ENCODE data around the gene KRTAP4-4.
"Not testable (repeated sequence)": the region's sequence is repeated elsewhere in the genome, so short reads cannot be mapped to it uniquely, and the experiment has no call there.

KRTAP4-4 gene

GRCh38 chr17:41160648-41161047 lies at the start of gene KRTAP4-4:
KRTAP4-4 (minus strand) TSS chr17:41160748; CDS start chr17:41160691, 57 bp downstream.
- DNase-seq (ENCODE audit: low read depth, low spot score), result no peak

- no peak for DNase-seq (ENCODE audit: low read depth, low spot score)
Measured at GRCh38 chr17:41199421-41200078, 39.0 kb upstream of the KRTAP4-4 start.

DNA sequence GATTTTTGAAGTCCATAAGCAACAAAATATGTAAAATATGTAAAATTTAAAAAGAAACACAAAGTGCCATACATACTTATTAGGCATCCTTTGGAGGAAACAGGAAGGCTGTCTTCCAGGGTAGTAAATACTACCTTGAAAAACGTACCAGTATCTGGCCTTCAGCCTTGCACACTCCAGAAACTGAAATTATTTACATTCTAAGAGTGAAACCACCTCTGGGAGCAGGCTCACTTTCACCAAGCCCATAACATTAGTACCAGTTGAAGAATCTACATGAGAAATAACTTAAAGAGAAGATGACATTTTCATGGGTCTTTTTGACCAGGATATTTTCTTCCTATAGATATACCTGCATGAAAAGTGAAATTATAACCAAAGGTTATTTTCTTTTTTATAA lies 35.5 kb upstream of the KRTAP4-4 start:
- DNase-seq (ENCODE audit: low read depth, low spot score), result no peak

DNA sequence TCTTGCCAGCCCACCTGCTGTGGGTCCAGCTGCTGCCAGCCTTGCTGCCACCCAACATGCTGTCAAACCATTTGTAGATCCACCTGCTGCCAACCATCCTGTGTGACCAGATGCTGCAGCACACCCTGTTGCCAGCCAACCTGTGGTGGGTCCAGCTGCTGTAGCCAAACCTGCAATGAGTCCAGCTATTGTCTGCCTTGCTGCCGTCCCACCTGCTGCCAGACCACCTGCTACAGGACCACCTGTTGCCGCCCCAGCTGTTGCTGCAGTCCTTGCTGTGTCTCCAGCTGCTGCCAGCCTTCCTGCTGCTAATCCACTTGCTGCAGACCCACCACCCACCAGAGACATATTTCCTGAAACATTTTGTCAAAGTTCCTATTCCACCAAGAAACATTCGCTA lies 29.8 kb upstream of the KRTAP4-4 start:
- no peak for DNase-seq (ENCODE audit: low read depth, low spot score)

GRCh38 chr17:41189837-41190318 lies 29.3 kb upstream of the KRTAP4-4 start, which contains the start of gene KRTAP9-1:
KRTAP9-1 (plus strand) TSS chr17:41189887; CDS start chr17:41189887, 0 bp downstream.
- not testable (repeated sequence) for DNase-seq (ENCODE audit: low read depth, low spot score)

DNA sequence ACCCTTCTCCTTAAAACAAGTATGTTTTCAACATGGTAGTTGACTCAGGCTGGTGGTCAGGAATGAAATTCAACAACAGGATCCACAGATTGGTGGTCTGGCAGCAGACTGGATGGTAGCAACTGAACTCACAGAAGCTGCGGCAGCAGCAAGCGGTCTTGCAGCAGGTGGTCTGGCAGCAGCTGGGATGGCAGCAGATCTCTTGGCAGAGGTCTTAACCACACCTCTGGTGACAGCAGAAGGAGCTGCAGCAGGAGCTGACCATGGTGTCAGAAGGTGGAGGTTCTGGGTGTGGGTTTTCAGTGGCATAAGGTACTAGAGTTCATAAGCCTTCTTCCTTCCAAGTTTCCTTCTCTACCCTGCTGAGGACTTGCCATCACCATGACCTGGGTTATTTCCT lies 26.3 kb upstream of the KRTAP4-4 start:
- no peak for DNase-seq (ENCODE audit: low read depth, low spot score)

DNA sequence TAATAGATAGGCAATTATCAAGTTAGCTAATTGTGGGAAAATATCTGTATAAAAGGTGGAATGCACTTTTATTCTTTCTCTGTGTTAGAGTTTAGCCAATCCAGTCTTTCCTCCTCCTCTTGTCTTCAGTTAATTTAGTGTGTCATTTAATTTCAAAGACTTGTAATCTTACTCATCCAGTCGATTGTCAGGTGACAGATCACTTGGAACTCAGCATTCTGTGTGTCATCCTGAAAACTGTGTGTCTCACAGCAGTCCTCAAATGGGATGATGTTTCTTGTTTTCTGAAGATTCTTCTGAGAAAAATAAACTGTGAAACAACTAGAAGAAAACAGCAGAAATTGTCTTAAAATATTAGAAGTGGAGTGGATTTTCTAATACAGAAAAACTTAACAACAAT lies 24.5 kb upstream of the KRTAP4-4 start:
- no peak for DNase-seq (ENCODE audit: low read depth, low spot score)

DNA sequence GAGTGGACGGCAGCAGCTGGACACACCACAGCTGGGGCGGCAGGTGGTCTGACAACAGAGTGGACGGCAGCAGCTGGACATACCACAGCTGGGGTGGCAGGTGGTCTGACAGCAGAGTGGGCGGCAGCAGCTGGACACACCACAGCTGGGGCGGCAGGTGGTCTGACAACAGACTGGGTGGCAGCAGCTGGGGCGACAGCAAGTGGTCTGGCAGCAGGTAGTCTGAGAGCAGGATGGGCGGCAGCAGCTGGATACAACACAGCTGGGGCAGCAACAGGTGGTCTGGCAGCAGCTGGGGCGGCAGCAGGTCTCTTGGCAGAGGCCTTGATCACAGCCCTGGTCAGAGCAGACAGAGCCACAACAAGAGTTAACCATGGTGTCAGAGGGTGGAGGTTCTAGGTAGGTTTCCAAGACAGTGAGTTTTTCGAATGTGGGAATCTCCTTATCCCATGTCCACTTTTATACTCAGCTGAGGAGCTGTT lies 24.0 kb upstream of the KRTAP4-4 start, which contains the start of gene KRTAP4-1:
TSS of gene KRTAP4-1 (minus strand) at position 432 of the 482 bp plus-strand sequence. CDS start at position 375, 57 bp downstream.
- DNase-seq (ENCODE audit: low read depth, low spot score), result no peak

GRCh38 chr17:41178843-41179616 lies 18.5 kb upstream of the KRTAP4-4 start:
- no peak for DNase-seq (ENCODE audit: low read depth, low spot score)

DNA sequence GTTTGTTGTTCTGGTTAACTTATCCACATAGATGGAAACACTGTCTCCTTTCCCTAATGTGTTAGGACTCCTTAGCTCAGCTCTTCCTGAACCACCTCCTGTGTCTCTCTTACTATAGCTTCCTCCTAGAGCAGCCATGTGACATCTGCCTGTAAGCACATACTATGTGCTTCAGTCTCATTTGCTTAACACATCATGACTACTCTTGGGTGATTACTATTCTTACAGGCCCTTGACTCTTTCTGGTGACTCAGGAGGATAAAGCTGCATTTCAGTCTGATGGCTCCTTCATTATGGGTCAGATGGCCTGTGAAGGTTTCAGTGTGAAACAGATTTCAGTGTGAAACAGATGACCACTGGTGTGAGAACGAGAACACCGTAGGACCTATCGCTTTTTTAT lies 17.8 kb upstream of the KRTAP4-4 start:
- no peak for DNase-seq (ENCODE audit: low read depth, low spot score)

- no peak for DNase-seq (ENCODE audit: low read depth, low spot score)
Measured at GRCh38 chr17:41177727-41178271, 17.3 kb upstream of the KRTAP4-4 start, which contains the start of gene KRTAP4-2. KRTAP4-2 (minus strand) TSS chr17:41178221; CDS start chr17:41178164, 57 bp downstream.

GRCh38 chr17:41176744-41177387 lies 16.3 kb upstream of the KRTAP4-4 start:
- DNase-seq (ENCODE audit: low read depth, low spot score), result no peak

DNA sequence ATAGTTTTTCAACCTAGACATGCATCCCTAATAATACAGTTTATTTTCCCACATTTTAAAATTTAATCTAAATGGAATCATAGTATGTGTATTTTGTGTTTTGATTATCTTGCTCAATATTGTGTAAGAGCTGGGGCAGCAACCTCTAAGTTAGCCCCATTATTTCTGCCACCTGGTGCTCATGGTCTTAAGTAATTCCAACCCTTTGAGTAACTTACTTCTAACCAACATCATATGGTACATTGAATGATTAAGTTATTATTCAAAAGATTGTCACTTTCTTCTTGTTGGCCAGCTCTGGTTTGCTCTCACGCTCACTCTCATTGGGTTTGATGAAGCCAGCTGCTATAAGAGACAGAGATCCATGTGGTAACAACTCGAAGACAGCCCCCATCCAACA lies 11.3 kb upstream of the KRTAP4-4 start:
- DNase-seq (ENCODE audit: low read depth, low spot score), result no peak

GRCh38 chr17:41168121-41168520 lies 7.6 kb upstream of the KRTAP4-4 start, which contains the start of gene KRTAP4-3:
KRTAP4-3 (minus strand) TSS chr17:41168221; CDS start chr17:41168172, 49 bp downstream.
- no peak for DNase-seq (ENCODE audit: low read depth, low spot score)

GRCh38 chr17:41167561-41167960 lies 7.0 kb upstream of the KRTAP4-4 start:
- DNase-seq (ENCODE audit: low read depth, low spot score), result no peak

GRCh38 chr17:41163828-41164227 lies 3.3 kb upstream of the KRTAP4-4 start:
- no peak for DNase-seq (ENCODE audit: low read depth, low spot score)

DNA sequence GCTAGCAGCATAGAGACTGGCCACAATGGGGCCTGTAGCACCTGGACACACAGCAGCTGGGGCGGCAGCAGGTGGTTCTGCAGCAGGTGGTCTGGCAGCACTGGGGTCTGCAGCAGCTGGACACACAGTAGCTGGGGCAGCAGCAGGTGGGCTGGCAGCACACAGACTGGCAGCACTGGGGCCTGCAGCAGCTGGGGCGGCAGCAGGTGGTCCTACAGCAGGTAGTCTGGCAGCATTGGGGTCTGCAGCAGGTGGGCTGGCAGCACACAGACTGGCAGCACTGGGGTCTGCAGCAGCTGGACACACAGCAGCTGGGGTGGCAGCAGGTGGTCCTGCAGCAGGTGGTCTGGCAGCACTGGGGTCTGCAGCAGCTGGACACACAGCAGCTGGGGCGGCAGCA lies 358 bp downstream of the KRTAP4-4 start:
- not testable (repeated sequence) for DNase-seq (ENCODE audit: low read depth, low spot score)

GRCh38 chr17:41153856-41154255 lies 6.7 kb downstream of the KRTAP4-4 start:
- no peak for DNase-seq (ENCODE audit: low read depth, low spot score)

DNA sequence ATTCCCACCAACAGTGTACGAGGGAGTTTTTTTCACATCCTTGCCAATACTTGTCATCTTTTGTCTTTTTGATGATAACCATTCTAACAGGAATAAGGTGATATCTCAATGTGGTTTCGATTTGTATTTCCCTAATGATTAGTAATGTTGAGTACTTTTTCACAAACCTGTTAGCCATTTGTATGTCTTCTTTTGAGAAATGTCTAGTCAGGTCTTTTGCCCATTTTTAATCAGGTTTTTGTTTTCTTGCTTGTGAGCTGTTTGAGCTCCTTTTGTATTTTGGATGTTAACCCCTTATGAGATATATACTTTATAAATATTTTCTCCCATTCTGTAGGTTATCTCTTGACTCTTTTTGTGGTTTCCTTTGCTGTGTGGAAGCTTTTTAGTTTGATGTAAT lies 9.0 kb downstream of the KRTAP4-4 start:
- no peak for DNase-seq (ENCODE audit: low read depth, low spot score)

GRCh38 chr17:41150026-41150425 lies 10.5 kb downstream of the KRTAP4-4 start:
- no peak for DNase-seq (ENCODE audit: low read depth, low spot score)

DNA sequence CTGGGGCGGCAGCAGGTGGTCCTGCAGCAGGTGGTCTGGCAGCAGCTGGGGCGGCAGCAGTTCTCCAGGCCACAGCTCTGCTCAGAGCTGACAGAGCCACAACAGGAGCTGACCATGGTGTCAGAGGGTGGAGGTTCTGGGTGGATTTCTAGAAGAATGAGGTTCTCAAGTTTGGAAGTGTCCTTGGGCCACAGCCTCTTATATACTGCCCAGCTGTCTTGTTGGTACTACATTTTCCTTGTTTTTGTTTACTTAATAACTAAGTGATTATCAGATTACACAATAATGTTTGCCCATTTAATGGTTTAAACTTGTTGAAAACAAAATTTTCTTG lies 10.9 kb downstream of the KRTAP4-4 start, which contains the start of gene KRTAP4-5:
TSS of gene KRTAP4-5 (minus strand) at position 174 of the 334 bp plus-strand sequence. CDS start at position 116, 58 bp downstream.
- DNase-seq (ENCODE audit: low read depth, low spot score), result no peak
